Chondrocyte (in vitro differentiated cells): ENCODE measurements around the gene HEXD. TPM values are rescaled to one million over a fixed set of nuclear protein-coding genes. Genes with fewer than 3 reads are reported as not detected.

Experiments used
- DNase-seq: peaks from one replicate; pipeline ENCODE4 v3.0.0; 2021; ENCODE audit warnings: mixed read lengths, low spot score
- H3K27ac Mint-ChIP-seq: one replicate; pipeline ENCODE4 v1.8.0; 2021; ENCODE audit warnings: mild to moderate bottlenecking, moderate library complexity, mixed read lengths; ENCODE audit not compliant: unreplicated experiment
- H3K27me3 Mint-ChIP-seq: 2 replicates; pipeline ENCODE4 v1.8.0; 2021; ENCODE audit warnings: low read depth, mixed read lengths
- H3K36me3 Mint-ChIP-seq: 2 replicates; pipeline ENCODE4 v1.8.0; 2021; ENCODE audit warnings: low read depth, mixed read lengths
- H3K4me1 Mint-ChIP-seq: 2 replicates; pipeline ENCODE4 v1.8.0; 2021; ENCODE audit warnings: low read depth, mild to moderate bottlenecking, mixed read lengths
- H3K4me3 Mint-ChIP-seq: one replicate; pipeline ENCODE4 v1.8.0; 2021; ENCODE audit warnings: mild to moderate bottlenecking, moderate library complexity, mixed read lengths; ENCODE audit not compliant: unreplicated experiment
- H3K9me3 Mint-ChIP-seq: 2 replicates; pipeline ENCODE4 v1.8.0; 2021; ENCODE audit warnings: low read depth, mixed read lengths
- long read RNA-seq: library from polyadenylated mRNA; stranded (forward); transcript quantifications from one replicate; pipeline ENCODE4 v2.0.0, GENCODE V29; 2021
- total RNA-seq: library from RNA; stranded (reverse); gene quantifications from 3 replicates; pipeline ENCODE4 v1.2.1, GENCODE V29; 2021
- TF ChIP-seq, protein P1 (sequence below): fragments of 200-600 bp; sonication (generic); IDR thresholded peaks from 2 replicates; pipeline ENCODE4 v1.5.0; 2021; ENCODE audit warnings: antibody characterized with exemption, mild to moderate bottlenecking, moderate library complexity

HEXD gene
- 10.8 to 17.7 TPM (median 11.2 TPM) in 3 replicates for total RNA-seq
- long read RNA-seq, transcript HEXDC-201 (13 exons, 1,853 nt), result major isoform, 7 of 23 reads
- long read RNA-seq, partial matches to known transcripts, result 1 of 23 reads
- long read RNA-seq, other reads (novel, unspliced or antisense), result 11 of 23 reads

DNA sequence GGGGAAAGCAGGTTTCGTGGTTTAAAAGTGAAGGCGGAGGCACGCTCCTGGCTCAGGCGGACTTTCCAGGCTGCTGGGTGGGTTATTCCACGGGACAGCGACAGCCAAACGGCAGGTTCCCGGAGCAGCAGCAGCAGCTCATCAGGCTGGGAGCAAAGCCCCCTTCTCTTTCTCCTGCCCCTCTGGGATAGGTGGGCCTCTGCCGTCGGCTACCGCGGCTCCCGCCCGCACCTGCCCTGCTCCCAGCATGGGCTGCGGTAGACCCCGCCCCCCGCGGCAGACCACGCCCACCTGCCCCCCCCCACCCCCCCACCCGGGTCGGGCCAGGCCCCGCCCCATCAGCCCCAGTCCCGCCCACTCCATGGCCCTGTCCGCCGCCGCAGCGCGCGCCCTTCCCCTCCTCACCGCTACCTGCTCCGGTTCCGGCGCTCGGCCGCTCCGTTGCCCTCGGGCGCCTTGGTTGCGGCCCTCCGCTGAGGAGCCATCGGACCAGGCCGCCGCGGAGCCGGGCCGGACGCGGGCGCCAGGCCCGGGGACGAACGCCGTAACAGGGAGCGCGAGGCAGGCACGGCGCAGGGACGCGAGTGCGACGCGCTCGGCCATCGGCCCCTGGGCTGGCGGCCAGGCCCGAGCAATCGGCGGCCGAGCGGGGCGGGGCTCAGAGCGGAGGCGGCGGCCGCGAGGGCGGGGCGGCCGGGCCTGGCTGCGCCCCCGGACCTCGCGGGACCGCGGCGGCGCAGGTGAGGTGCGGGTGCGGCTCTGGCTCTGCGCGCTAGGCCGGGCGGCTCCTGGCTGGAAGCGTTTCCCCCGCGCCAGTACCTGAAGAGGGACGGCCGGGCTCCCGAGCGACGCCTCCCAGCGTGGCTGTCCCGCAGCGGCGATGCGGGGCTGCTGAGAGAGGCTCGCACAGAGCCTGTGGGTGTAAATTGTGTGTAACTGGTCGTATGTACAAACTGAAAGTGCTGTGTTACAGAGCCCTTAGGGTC is at the start of gene HEXD, which contains the start of gene OGFOD3:
TSS of gene HEXD (plus strand) at position 347 of the 986 bp plus-strand sequence. CDS start 1,453 bp downstream, outside the sequence.
TSS of gene OGFOD3 (minus strand) at position 586 of the 986 bp plus-strand sequence. CDS start at position 485, 101 bp downstream.
- Mint-ChIP-seq H3K27ac (no peak within 1 kb of the TSS), H3K9me3 (peaks cover 14% of the 10 kb centered on the region), H3K36me3 (peaks cover 8% of the 10 kb centered on the region), H3K4me3 (peak within 1 kb of the TSS; percentile 76), H3K4me1 (peaks cover 17% of the 10 kb centered on the region), H3K27me3 (no peaks in the 10 kb centered on the region)
- TF ChIP-seq, protein P1, sequence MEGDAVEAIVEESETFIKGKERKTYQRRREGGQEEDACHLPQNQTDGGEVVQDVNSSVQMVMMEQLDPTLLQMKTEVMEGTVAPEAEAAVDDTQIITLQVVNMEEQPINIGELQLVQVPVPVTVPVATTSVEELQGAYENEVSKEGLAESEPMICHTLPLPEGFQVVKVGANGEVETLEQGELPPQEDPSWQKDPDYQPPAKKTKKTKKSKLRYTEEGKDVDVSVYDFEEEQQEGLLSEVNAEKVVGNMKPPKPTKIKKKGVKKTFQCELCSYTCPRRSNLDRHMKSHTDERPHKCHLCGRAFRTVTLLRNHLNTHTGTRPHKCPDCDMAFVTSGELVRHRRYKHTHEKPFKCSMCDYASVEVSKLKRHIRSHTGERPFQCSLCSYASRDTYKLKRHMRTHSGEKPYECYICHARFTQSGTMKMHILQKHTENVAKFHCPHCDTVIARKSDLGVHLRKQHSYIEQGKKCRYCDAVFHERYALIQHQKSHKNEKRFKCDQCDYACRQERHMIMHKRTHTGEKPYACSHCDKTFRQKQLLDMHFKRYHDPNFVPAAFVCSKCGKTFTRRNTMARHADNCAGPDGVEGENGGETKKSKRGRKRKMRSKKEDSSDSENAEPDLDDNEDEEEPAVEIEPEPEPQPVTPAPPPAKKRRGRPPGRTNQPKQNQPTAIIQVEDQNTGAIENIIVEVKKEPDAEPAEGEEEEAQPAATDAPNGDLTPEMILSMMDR, result peak; percentile 4
- DNase-seq, result no peak

DNA sequence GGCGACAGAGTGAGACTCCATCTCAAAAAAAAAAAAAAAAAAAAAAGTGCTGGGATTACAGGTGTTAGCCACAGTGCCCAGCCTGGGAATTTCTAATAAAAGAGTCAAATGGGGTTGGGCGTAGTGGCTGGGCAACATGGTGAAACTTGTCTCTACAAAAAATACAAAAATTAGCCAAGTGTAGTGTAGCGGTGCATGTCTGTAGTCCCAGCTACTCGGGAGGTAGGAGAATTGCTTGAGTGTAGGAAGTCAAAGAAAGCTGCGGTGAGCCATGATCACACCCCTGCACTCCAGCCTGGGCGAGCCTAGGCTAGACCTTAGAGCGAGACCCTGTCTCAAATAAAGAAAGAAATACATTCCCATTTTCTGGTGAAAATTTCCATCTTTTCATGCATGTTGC is 48.9 kb upstream of the HEXD start:
- H3K4me3 Mint-ChIP-seq, result no peak overlapping the region
- peaks cover 38% of the 10 kb centered on the region for H3K27me3 Mint-ChIP-seq

DNA sequence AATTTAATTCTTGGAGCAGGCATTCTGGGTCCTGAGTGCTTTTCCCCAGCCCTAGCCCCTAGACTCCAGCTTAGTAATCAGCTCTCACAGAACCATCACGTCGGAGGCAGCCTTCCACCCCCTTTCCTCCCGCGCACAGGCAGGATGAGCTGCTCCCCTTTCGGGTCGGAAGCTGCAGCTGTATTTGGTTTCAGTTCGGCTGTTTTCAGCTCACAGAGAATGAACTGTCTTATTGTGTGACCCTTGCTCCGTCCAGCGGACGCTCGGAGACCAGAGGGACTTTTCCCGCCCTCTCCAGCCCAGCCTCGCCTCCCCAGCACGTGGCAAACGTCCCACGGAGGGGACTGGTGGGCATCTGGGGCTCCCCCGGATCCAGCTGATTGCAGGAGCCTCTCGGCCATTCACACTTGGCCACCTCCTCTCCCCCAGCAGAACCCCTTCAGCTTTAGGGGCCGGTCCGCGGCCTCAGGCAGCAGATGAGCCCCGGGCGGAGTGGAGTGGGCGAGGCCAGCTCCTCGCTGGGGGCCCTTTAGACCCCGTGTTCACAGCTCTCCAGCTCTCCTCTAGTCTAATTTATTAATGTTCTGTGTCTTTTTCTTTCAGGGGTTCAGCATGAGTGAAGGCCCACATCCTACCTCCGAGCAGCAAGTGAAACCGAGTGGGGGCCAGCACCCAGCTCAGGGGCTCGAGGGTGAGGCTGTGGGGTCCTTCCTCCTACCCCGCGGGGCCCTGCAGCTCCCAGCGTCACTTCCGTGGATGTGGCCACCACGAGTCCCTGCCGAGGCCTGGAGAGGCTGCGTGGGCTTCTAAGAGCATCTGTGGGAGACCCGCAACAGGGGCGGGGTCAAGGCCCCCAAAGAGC is 47.4 kb upstream of the HEXD start:
- Mint-ChIP-seq H3K4me1 (peaks cover 13% of the 10 kb centered on the region), H3K27ac (no peak overlapping the region), H3K27me3 (peaks cover 36% of the 10 kb centered on the region), H3K36me3 (no peaks in the 10 kb centered on the region), H3K4me3 (peak overlapping the region; percentile 19), H3K9me3 (no peaks in the 10 kb centered on the region)
- DNase-seq, result peak; percentile 64
- TF ChIP-seq, protein P1, result no peak

More for the DNA sequence above, 48.9 kb upstream of the HEXD start:
- peaks cover 13% of the 10 kb centered on the region for H3K4me1 Mint-ChIP-seq
- TF ChIP-seq, protein P1, result no peak
- H3K9me3 Mint-ChIP-seq, result no peaks in the 10 kb centered on the region
- H3K27ac Mint-ChIP-seq, result no peak overlapping the region
- H3K36me3 Mint-ChIP-seq, result no peaks in the 10 kb centered on the region
- peak; percentile 22 for DNase-seq

DNA sequence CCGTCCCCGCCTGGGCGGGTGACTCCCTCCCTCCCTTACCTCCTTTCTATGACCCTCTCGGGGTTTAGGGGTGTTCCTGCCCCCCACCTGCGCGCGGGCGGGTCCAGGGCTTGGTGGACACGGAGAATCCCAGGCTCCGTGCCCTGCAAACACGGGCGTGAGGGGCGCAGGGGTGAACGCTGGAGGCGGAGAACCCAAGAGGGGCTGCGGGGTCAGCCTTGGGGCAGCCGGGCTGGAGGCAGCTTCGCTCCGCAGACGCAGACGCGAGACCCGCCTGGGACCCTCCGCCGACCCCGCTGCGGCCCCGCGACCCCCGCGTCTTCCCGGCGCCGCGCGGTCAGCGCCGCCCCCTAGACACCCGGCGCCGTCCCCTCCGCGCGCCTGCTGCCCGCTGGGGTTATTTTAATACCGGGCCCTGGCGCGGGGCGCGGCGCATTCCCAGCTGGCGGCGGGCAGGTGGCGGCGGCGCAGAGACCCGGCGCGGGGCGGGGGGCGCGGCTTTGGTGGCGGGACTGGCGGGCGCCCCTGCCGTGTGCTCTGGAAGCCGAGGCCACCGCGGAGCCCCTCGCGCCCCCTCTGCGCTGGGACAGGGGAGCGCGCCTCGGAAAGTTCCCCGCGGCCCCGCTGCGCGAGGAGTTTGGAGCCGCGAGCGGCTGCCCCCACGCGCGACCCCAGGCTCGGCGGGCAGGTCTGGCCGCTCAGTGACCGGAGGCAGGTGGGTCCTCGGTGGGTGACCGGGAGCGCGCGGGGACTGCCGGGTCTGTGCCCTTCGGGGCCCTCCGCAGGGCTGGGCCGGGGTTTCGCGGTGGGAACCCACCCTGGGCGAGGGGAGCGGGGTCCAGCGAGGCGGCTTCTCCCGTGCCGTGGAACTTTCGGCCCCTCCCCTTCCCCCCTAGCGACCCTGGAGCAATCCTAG is 46.6 kb upstream of the HEXD start, which contains the start of gene UTS2R:
TSS of gene UTS2R (plus strand) at position 433 of the 916 bp plus-strand sequence. CDS start 2,560 bp downstream, outside the sequence.
- no peak within 1 kb of the TSS for H3K27ac Mint-ChIP-seq
- H3K36me3 Mint-ChIP-seq, result no peaks in the 10 kb centered on the region
- peak within 1 kb of the TSS; percentile 19 for H3K4me3 Mint-ChIP-seq

More for the DNA sequence above, 46.6 kb upstream of the HEXD start, which contains the start of gene UTS2R:
- peaks cover 38% of the 10 kb centered on the region for H3K27me3 Mint-ChIP-seq
- TF ChIP-seq, protein P1, result no peak
- peak; percentile 83 for DNase-seq
- H3K9me3 Mint-ChIP-seq, result no peaks in the 10 kb centered on the region
- H3K4me1 Mint-ChIP-seq, result peaks cover 13% of the 10 kb centered on the region
